ENCODE data around the gene PCDHGA5.
"Not testable (repeated sequence)": the region's sequence is repeated elsewhere in the genome, so short reads cannot be mapped to it uniquely, and the experiment has no call there.

- peak; percentile 7 to 51 for TF ChIP-seq CTCF (IDR thresholded peaks at IDR 0.05)
- TF ChIP-seq POLR2AphosphoS5, EP300, POLR2A (IDR thresholded peaks at IDR 0.05): not testable (repeated sequence)
These were observed 44.0 kb downstream of the PCDHGA5 start, which contains the start of gene PCDHGB6 for GRCh38 chr5:141407790-141408505.

Measured in suprapubic skin (tissue), 4 donors.